GM12874 (cell line): ENCODE data around the gene ZNF608.

Experiments used
- TF ChIP-seq, protein P1 (sequence below): IDR thresholded peaks from 2 replicates; pipeline ENCODE4 v1.5.1; 2011; ENCODE audit warnings: low read depth, mild to moderate bottlenecking, control low read depth, low read length, moderate library complexity; ENCODE audit not compliant: insufficient read depth

ZNF608 gene

DNA sequence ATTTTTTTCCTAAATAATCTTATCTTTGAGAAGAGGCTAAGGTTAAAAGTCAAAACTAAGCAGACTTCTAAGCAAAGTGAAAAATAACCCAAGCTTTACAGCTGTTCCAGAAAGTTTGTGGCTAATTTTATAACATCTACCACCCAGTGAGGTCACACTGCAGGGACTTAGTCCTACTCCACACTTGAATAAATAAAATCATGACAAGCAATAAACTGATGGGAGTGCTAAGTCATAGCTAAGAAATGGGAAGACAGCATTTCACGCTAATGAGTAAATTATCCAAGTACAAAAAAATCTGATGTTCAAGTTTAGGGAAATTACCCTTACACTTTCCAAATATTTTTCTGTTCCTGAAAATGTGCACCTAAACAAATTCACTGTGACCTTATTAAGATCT, 47.7 kb downstream of the ZNF608 start:
- TF ChIP-seq, protein P1, sequence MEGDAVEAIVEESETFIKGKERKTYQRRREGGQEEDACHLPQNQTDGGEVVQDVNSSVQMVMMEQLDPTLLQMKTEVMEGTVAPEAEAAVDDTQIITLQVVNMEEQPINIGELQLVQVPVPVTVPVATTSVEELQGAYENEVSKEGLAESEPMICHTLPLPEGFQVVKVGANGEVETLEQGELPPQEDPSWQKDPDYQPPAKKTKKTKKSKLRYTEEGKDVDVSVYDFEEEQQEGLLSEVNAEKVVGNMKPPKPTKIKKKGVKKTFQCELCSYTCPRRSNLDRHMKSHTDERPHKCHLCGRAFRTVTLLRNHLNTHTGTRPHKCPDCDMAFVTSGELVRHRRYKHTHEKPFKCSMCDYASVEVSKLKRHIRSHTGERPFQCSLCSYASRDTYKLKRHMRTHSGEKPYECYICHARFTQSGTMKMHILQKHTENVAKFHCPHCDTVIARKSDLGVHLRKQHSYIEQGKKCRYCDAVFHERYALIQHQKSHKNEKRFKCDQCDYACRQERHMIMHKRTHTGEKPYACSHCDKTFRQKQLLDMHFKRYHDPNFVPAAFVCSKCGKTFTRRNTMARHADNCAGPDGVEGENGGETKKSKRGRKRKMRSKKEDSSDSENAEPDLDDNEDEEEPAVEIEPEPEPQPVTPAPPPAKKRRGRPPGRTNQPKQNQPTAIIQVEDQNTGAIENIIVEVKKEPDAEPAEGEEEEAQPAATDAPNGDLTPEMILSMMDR: no peak

DNA sequence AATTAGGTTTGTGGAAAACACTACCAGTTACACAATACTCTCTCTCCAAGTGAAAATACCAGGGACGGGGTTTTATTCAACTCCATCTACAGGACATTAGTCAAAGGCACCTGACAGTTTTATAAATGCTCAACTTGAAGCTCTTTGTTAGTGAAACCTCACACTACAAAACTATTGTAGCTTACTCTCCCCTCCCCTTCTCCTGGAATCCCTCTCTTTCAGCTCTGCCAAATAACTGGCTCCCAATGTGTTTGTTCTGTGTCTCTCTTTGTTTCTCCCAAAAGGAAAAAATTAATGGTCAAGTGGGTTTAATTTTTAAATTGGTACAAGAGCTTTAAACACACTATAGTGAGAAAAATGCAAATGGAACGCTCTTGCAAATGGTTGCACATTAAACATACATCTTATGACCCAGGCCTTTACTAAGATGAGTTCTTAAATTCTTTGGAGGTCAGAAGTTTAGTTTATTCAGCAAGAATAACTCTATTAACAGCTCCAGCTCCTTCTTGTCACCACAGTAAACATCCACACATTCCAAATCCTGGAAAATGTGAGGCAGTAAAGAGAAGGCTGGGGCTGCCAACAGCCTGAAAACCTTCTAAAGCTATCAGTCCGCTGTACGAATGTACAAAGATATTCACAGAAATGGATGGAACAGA, 48.4 kb downstream of the ZNF608 start:
- TF ChIP-seq, protein P1: no peak

DNA sequence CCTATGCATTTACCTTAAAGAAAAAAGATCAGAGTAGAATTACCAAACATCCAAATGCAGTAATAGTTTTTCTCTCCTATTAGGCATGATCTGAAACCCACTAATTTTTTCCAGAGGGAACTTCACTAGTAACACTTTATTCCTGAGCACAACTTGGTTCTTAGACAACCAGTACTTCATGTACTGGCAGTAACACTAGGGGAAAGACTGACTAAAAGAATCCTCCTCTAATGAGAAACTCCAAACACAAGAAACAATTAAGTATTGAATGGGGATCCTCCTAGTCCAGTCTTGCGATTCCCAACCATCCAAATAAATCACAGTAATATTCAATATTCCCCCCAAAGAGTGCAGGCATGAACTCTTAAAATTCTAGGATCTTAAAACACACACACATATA, 48.9 kb downstream of the ZNF608 start:
- TF ChIP-seq, protein P1: no peak

DNA sequence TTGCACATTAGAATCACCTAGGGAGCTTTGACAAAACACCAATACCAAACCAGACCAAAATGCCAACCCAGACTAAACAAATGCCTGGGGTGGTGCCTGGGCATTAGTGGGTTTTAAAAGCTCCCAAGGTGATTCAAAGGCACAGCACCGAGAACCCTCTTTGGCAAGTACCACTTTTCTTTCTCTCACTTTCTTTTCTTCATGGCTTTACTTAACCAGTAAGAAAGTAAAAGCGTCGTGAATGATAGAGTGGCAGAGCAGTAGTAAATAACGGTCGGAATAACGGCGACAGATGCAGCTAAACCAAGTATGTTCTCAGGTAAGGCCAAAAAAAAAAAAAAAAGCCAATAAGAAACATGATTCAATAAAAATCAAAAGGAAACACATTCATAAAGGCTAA, 49.5 kb downstream of the ZNF608 start:
- TF ChIP-seq, protein P1: no peak
